Panc1 (cell line): ENCODE measurements around the gene DLK2. TPM values are rescaled to one million over a fixed set of nuclear protein-coding genes. Genes with fewer than 3 reads are reported as not detected.

Experiments
- ATAC-seq: fragments of 200-7000 bp; cut with Tn5 transposase; 2 replicates; pipeline ENCODE4 v1.9.1; 2020; ENCODE audit warnings: mild to moderate bottlenecking, moderate library complexity
- BruUV-seq: library from RNA; stranded (reverse); fragments of 400-500 nt; replicated peaks from 2 replicates; lab custom pipeline; 2021; lab: Mats Ljungman, UMichigan
- CTCF ChIA-PET: fragments of 300-600 bp; sonication (Branson Sonifier 250); formaldehyde crosslinking; loops from one replicate; lab custom pipeline; 2022; ENCODE audit warnings: antibody characterized with exemption; lab: Charles Lee
- POLR2A ChIA-PET: fragments of 300-600 bp; sonication (Branson Sonifier 250); formaldehyde crosslinking; loops from one replicate; lab custom pipeline; 2022; ENCODE audit warnings: antibody characterized with exemption; lab: Charles Lee
- DNase-seq: peaks from one replicate; pipeline ENCODE4 v3.0.0-alpha.2; 2010; ENCODE audit warnings: low read depth, low spot score
- H3K27ac ChIP-seq: 2 replicates; pipeline ENCODE4 v1.5.1; 2011; ENCODE audit warnings: mild to moderate bottlenecking, low read length, inconsistent platforms
- H3K27me3 ChIP-seq: fragments of 200-500 bp; sonication (Bioruptor generic); 2 replicates; pipeline ENCODE4 v1.6.0; 2014; ENCODE audit warnings: low read length, inconsistent platforms; ENCODE audit not compliant: control insufficient read depth, insufficient read depth
- H3K36me3 ChIP-seq: fragments of 200-500 bp; sonication (Bioruptor generic); 2 replicates; pipeline ENCODE4 v1.5.1; 2014; ENCODE audit warnings: inconsistent platforms, mild to moderate bottlenecking, low read length, moderate library complexity; ENCODE audit not compliant: control insufficient read depth, insufficient read depth
- H3K4me1 ChIP-seq: 2 replicates; pipeline ENCODE4 v1.5.1; 2011; ENCODE audit warnings: inconsistent platforms, mild to moderate bottlenecking, low read length, moderate library complexity; ENCODE audit not compliant: control insufficient read depth, insufficient read depth
- H3K4me3 ChIP-seq, 2 experiments: 2 replicates each; pipeline ENCODE4 v1.5.1; 2011 to 2012; ENCODE audit warnings: low read depth in 2 of 2, low read length in 2 of 2, mild to moderate bottlenecking in 2 of 2, inconsistent platforms in 1 of 2, moderate library complexity in 1 of 2
- H3K9me3 ChIP-seq: fragments of 200-500 bp; sonication (Bioruptor generic); 2 replicates; pipeline ENCODE4 v1.5.1; 2014; ENCODE audit warnings: low read depth, mild to moderate bottlenecking, inconsistent platforms, low read length, moderate library complexity; ENCODE audit not compliant: control insufficient read depth, insufficient read depth
- CTCF ChIP-seq: fragments of 450-650 bp; IDR thresholded peaks from 2 replicates; pipeline ENCODE4 v1.5.1; 2017; ENCODE audit warnings: mild to moderate bottlenecking
- POLR2AphosphoS5 ChIP-seq: IDR thresholded peaks from 2 replicates; pipeline ENCODE4 v1.6.1; 2012; ENCODE audit warnings: mild to moderate bottlenecking, low read depth, low read length, moderate library complexity
- REST ChIP-seq, 2 experiments: IDR thresholded peaks; 2 replicates each; pipeline ENCODE4 v1.6.1; 2011 to 2012; ENCODE audit warnings: low read depth in 2 of 2, control low read depth in 1 of 2, low read length in 1 of 2, mild to moderate bottlenecking in 1 of 2, moderate library complexity in 1 of 2; ENCODE audit not compliant: insufficient read depth in 1 of 2
- SIN3A ChIP-seq: IDR thresholded peaks from 2 replicates; pipeline ENCODE4 v1.6.1; 2012; ENCODE audit warnings: low read depth, mild to moderate bottlenecking, low read length, moderate library complexity, borderline replicate concordance; ENCODE audit not compliant: insufficient read depth
- TCF7L2 ChIP-seq: IDR thresholded peaks from 2 replicates; pipeline ENCODE4 v1.6.1; 2011; ENCODE audit warnings: mild to moderate bottlenecking, low read depth, low read length, inconsistent platforms
- in situ Hi-C: cut with HindIII; loops from 2 replicates; pipeline ENCODE4 v1.10.0; 2016; ENCODE audit warnings: low sequenced_read_pairs, low pct_unique_long_range_greater_than_20kb
- intact Hi-C: fragments of 100-400 bp; cut with micrococcal nuclease; formaldehyde crosslinking; loops from one replicate; pipeline ENCODE4 v1.10.0; 2022; ENCODE audit not compliant: unreplicated experiment
- total RNA-seq: library from RNA; stranded (reverse); gene quantifications from one replicate; pipeline ENCODE4 v1.2.1, GENCODE V29; 2021; ENCODE audit not compliant: unreplicated experiment

The DLK2 gene
- total RNA-seq, 1 experiment from 2014 or later = 19.1 TPM

- Histone ChIP-seq H3K9me3 (no peaks in the 10 kb centered on the region), H3K27ac (no peak overlapping the region), H3K4me3 (no peak overlapping the region), H3K36me3 (0 out of 2 replicates have a peak, but pooled peaks cover 2% of the 10 kb centered on the region), H3K4me1 (no peaks in the 10 kb centered on the region), H3K27me3 (no peaks in the 10 kb centered on the region)
- ChIA-PET POLR2A (no interaction called here), CTCF (no interaction called here)
- no TSS peak for BruUV-seq
- ATAC-seq (no peak), DNase-seq (no peak)
- intact Hi-C loops (no loop called here), in situ Hi-C loops (no loop called here)
- TF ChIP-seq CTCF = no peak
- TF ChIP-seq REST (IDR thresholded peaks at IDR 0.05; ENCODE audit: insufficient read depth in 1 of 2, low read depth in 2 of 2, low read length in 1 of 2) = no peak
- TF ChIP-seq SIN3A = no peak
- TF ChIP-seq TCF7L2 = no peak
- no peak for TF ChIP-seq POLR2AphosphoS5
These were observed 7.7 kb downstream of the DLK2 start for GRCh38 chr6:43447604-43448003.

- H3K36me3 ChIP-seq = 0 out of 2 replicates have a peak, but pooled peaks cover 2% of the 10 kb centered on the region
- intact Hi-C loops (no loop called here), in situ Hi-C loops (no loop called here)
- no peak for ATAC-seq
- POLR2A ChIA-PET = interaction anchor here (1.0 kb wide), 1 partner anchor 9 kb away, joined by 3 read pairs; the partner anchor contains the start of gene DLK2
- CTCF ChIA-PET = no interaction called here
- DNase-seq = no peak
- no peaks in the 10 kb centered on the region for H3K27me3 ChIP-seq
- H3K4me1 ChIP-seq = no peaks in the 10 kb centered on the region
- no peak overlapping the region for H3K4me3 ChIP-seq
- H3K9me3 ChIP-seq = no peaks in the 10 kb centered on the region
- BruUV-seq = no TSS peak
- TF ChIP-seq SIN3A = no peak
- TF ChIP-seq CTCF = no peak
- TF ChIP-seq REST (IDR thresholded peaks at IDR 0.05; ENCODE audit: insufficient read depth in 1 of 2, low read depth in 2 of 2, low read length in 1 of 2) = no peak
- no peak for TF ChIP-seq POLR2AphosphoS5
- no peak for TF ChIP-seq TCF7L2
- H3K27ac ChIP-seq = no peak overlapping the region
These were observed 9.8 kb downstream of the DLK2 start for GRCh38 chr6:43445576-43445975.
